ENCODE results near the gene MEAF6. TPM values are rescaled to one million over a fixed set of nuclear protein-coding genes. Genes with fewer than 3 reads are reported as not detected.

Gene MEAF6
- total and polyA plus RNA-seq, 2 experiments from 2014 or later = 96.2 to 117 TPM

GRCh38 chr1:37464443-37464842, 50.1 kb downstream of the MEAF6 start:
- WGBS, 2 experiments (ENCODE audit: low coverage in 1 of 2, low lambda C conversion rate in 2 of 2, missing lambda C conversion rate in 2 of 2) = 80 to 81% methylated on average over 2 of the region's 2 CpGs
- in situ Hi-C loops (cut with MboI) = no loop called here
- H4K20me1 ChIP-seq (ENCODE audit: insufficient read depth) = no peaks in the 10 kb centered on the region
- H3K27ac ChIP-seq = no peak overlapping the region
- no peaks in the 10 kb centered on the region for H3K9me2 ChIP-seq (ENCODE audit: insufficient read depth)
- H3K4me3 ChIP-seq = no peak overlapping the region
- H3F3A ChIP-seq (ENCODE audit: insufficient read depth) = peaks cover 12% of the 10 kb centered on the region
- no peaks in the 10 kb centered on the region for H3K36me3 ChIP-seq (ENCODE audit: low read depth)
- no peaks in the 10 kb centered on the region for H3K9me3 ChIP-seq (ENCODE audit: low read depth)
- H3K9ac ChIP-seq = no peak overlapping the region
- H2AFZ ChIP-seq = no peak overlapping the region
- DNase-seq = no peak
- TF ChIP-seq EZH2 (IDR thresholded peaks at IDR 0.05; ENCODE audit: insufficient read depth, poor library complexity, severe bottlenecking) (no peak), EZH2phosphoT487 (IDR thresholded peaks at IDR 0.05; ENCODE audit: insufficient read depth, low read depth) (no peak)
- no peak overlapping the region for H3K4me2 ChIP-seq (ENCODE audit: unreplicated experiment)
- H3K79me2 ChIP-seq (ENCODE audit: insufficient read depth) = 0 out of 2 replicates have a peak, but pooled peaks cover 10% of the 10 kb centered on the region
- H3K27me3 ChIP-seq (replicated peaks; ENCODE audit: insufficient read depth) = no peaks in the 10 kb centered on the region
- H3K4me1 ChIP-seq (ENCODE audit: insufficient read depth) = peaks cover 15% of the 10 kb centered on the region

DNA sequence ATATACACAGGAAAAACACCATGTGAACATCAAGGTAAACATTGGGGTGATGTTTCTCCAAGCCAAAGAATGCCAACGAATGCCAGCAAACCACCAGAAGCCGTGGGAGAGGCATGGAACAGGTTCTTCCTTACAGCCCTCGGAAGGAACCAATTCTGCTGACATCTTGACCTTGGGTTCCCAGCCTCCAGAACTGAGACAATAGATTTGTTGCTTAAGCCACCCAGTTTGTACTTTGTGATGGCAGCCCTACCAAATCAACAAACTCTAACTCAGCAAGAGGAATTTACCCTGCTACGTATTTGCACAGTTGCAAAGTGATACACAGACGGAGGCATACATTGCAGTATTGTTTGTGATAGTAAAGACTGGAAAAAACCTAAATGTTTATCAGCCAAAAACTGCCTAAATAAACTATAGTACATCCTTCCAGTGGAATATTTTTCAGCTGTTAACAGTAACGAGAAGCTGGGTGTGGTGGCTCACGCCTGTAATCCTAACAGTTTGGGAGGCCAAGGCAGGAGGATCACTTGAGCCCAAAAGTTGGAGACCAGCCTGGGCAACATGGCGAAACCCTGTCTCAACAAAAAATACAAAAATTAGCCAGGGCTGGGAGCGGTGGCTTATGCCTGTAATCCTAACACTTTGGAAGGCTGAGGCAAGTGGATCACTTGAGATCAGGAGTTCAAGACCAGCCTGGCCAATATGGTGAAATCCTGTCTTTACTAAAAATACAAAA, 52.7 kb downstream of the MEAF6 start:
- no peak overlapping the region for H3K4me3 ChIP-seq
- peaks cover 15% of the 10 kb centered on the region for H3K4me1 ChIP-seq (ENCODE audit: insufficient read depth)
- no peak overlapping the region for H2AFZ ChIP-seq
- no peaks in the 10 kb centered on the region for H3K36me3 ChIP-seq (ENCODE audit: low read depth)
- H3K9me2 ChIP-seq (ENCODE audit: insufficient read depth) = no peaks in the 10 kb centered on the region
- H3K9me3 ChIP-seq (ENCODE audit: low read depth) = no peaks in the 10 kb centered on the region
- WGBS, 2 experiments (ENCODE audit: low coverage in 1 of 2, low lambda C conversion rate in 2 of 2, missing lambda C conversion rate in 2 of 2) = 89% methylated on average over 9 of the region's 9 CpGs
- no peak overlapping the region for H3K4me2 ChIP-seq (ENCODE audit: unreplicated experiment)
- H3K79me2 ChIP-seq (ENCODE audit: insufficient read depth) = 0 out of 2 replicates have a peak, but pooled peaks cover 4% of the 10 kb centered on the region
- no peaks in the 10 kb centered on the region for H4K20me1 ChIP-seq (ENCODE audit: insufficient read depth)
- in situ Hi-C loops (cut with MboI) = no loop called here
- H3F3A ChIP-seq (ENCODE audit: insufficient read depth) = peaks cover 12% of the 10 kb centered on the region
- TF ChIP-seq EZH2 (IDR thresholded peaks at IDR 0.05; ENCODE audit: insufficient read depth, poor library complexity, severe bottlenecking) (no peak), EZH2phosphoT487 (IDR thresholded peaks at IDR 0.05; ENCODE audit: insufficient read depth, low read depth) (no peak)
- H3K27me3 ChIP-seq (replicated peaks; ENCODE audit: insufficient read depth) = no peaks in the 10 kb centered on the region
- H3K27ac ChIP-seq = no peak overlapping the region
- DNase-seq = no peak
- no peak overlapping the region for H3K9ac ChIP-seq

- Histone ChIP-seq H3F3A (ENCODE audit: insufficient read depth) (peaks cover 8% of the 10 kb centered on the region; the same call in 1 of the 2 replicates), H3K4me2 (ENCODE audit: unreplicated experiment) (no peak overlapping the region), H3K27ac (no peak overlapping the region), H3K9me2 (ENCODE audit: insufficient read depth) (no peaks in the 10 kb centered on the region), H3K27me3 (replicated peaks; ENCODE audit: insufficient read depth) (no peaks in the 10 kb centered on the region), H3K4me3 (no peak overlapping the region), H3K9ac (no peak overlapping the region), H3K4me1 (ENCODE audit: insufficient read depth) (peaks cover 10% of the 10 kb centered on the region), H3K79me2 (ENCODE audit: insufficient read depth) (no peaks in the 10 kb centered on the region), H4K20me1 (ENCODE audit: insufficient read depth) (no peaks in the 10 kb centered on the region), H2AFZ (no peak overlapping the region), H3K36me3 (ENCODE audit: low read depth) (no peaks in the 10 kb centered on the region), H3K9me3 (ENCODE audit: low read depth) (no peaks in the 10 kb centered on the region)
- WGBS, 2 experiments (ENCODE audit: low coverage in 1 of 2, low lambda C conversion rate in 2 of 2, missing lambda C conversion rate in 2 of 2) = 84 to 87% methylated on average over 3 of the region's 3 CpGs
- no peak for TF ChIP-seq EZH2 (IDR thresholded peaks at IDR 0.05; ENCODE audit: insufficient read depth, poor library complexity, severe bottlenecking)
- TF ChIP-seq EZH2phosphoT487 (IDR thresholded peaks at IDR 0.05; ENCODE audit: insufficient read depth, low read depth) = no peak
- DNase-seq = no peak
- in situ Hi-C loops (cut with MboI) = loop anchor here (10.0 kb wide), 1 partner anchor 216 kb away; no protein-coding TSS in a partner anchor
Observed at GRCh38 chr1:37458551-37458950, 56.0 kb downstream of the MEAF6 start.

DNA sequence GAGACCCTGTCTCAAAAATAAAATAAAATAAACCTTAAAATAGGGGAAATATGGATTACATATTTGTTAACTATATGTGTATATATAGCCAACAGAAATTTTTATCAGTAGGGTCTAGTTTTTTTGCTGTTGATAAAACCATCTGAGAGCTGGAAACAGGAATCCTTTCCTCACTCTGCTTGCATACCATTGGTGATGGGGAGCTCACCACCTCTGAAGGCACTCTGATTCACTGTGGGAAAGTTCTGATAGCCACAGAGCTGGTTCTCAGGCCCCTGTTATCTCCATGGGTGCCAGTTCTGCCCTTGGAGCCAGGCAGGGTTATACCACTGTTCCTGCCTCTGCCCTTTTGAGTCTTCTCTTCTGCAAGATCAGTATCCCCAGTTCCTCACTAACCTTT, 58.0 kb downstream of the MEAF6 start:
- Histone ChIP-seq H3K4me2 (ENCODE audit: unreplicated experiment) (no peak overlapping the region), H3K9me3 (ENCODE audit: low read depth) (no peaks in the 10 kb centered on the region), H3K27ac (no peak overlapping the region), H3K4me3 (no peak overlapping the region), H2AFZ (no peak overlapping the region), H3K9ac (no peak overlapping the region), H3K27me3 (replicated peaks; ENCODE audit: insufficient read depth) (no peaks in the 10 kb centered on the region), H3F3A (ENCODE audit: insufficient read depth) (peaks cover 8% of the 10 kb centered on the region; the same call in 1 of the 2 replicates), H3K79me2 (ENCODE audit: insufficient read depth) (no peaks in the 10 kb centered on the region), H4K20me1 (ENCODE audit: insufficient read depth) (no peaks in the 10 kb centered on the region), H3K9me2 (ENCODE audit: insufficient read depth) (no peaks in the 10 kb centered on the region), H3K4me1 (ENCODE audit: insufficient read depth) (peaks cover 10% of the 10 kb centered on the region), H3K36me3 (ENCODE audit: low read depth) (no peaks in the 10 kb centered on the region)
- no peak for DNase-seq
- in situ Hi-C loops (cut with MboI) = loop anchor here (10.0 kb wide), 1 partner anchor 218 kb away; no protein-coding TSS in a partner anchor
- TF ChIP-seq EZH2 (IDR thresholded peaks at IDR 0.05; ENCODE audit: insufficient read depth, poor library complexity, severe bottlenecking) (no peak), EZH2phosphoT487 (IDR thresholded peaks at IDR 0.05; ENCODE audit: insufficient read depth, low read depth) (no peak)
